ENCODE results near the gene NECAB2.

GRCh38 chr16:83946781-83947566, 21.1 kb upstream of the NECAB2 start:
- TF ChIP-seq EP300 (IDR thresholded peaks at IDR 0.05) (no peak), POLR2A (IDR thresholded peaks at IDR 0.05) (no peak), POLR2AphosphoS5 (IDR thresholded peaks at IDR 0.05) (no peak)
